Suprapubic skin (tissue), 3 donors: ENCODE results near the gene NMRAL1.

Source experiments
- CTCF ChIP-seq, 2 donors: fragments of 200-600 bp in 1 of 2; fragments of 450-650 bp in 1 of 2; sonication (generic) in 1 of 2; IDR thresholded peaks; one replicate each; pipeline ENCODE4 v1.5.1; 2016 to 2019; ENCODE audit warnings: antibody characterized with exemption in 2 of 2, mild to moderate bottlenecking in 1 of 2, moderate library complexity in 1 of 2
- EP300 ChIP-seq: sonication (generic); formaldehyde crosslinking; IDR thresholded peaks from one replicate; pipeline ENCODE4 v1.6.1; 2017; ENCODE audit warnings: antibody characterized with exemption
- POLR2A ChIP-seq, 2 donors: fragments of 450-650 bp; IDR thresholded peaks; one replicate each; pipeline ENCODE4 v1.6.1; 2017; ENCODE audit warnings: antibody characterized with exemption in 2 of 2, mild to moderate bottlenecking in 2 of 2, moderate library complexity in 2 of 2

- TF ChIP-seq EP300 = no peak
- TF ChIP-seq CTCF (IDR thresholded peaks at IDR 0.05) = no peak
- TF ChIP-seq POLR2A (IDR thresholded peaks at IDR 0.05) = no peak
Measured at GRCh38 chr16:4520913-4521312, 46.5 kb upstream of the NMRAL1 start.
